ENCODE measurements around the gene PGLYRP3.

Gene PGLYRP3

DNA sequence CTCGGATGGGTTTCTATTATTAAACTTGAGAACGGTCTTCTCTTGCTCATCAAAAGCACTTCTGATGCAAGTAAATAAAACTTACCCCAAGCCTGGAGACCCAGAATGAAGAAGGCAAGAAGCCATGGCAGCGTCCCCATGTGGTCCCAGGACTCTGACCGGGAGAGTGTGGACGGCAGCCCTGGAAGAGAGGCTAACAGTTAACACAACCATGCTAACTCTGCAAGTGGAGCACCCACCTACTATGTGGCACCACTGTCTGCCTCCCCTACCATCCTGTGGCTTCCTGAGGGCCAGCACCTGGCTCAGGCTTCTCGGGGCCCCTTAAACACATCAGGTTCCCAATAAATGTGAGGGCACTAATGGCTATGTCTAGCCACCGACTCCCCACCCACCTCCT lies 2.2 kb downstream of the PGLYRP3 start:
- H3K4me1 ChIP-seq (ENCODE audit: control insufficient read depth, insufficient read depth, low read depth, low read length) = no peaks in the 10 kb centered on the region
- H3K79me1 ChIP-seq (replicated peaks; ENCODE audit: low read length, poor library complexity, severe bottlenecking) = no peaks in the 10 kb centered on the region
- H3K27ac ChIP-seq (ENCODE audit: low read length, poor library complexity, severe bottlenecking) = no peak overlapping the region
- no peak overlapping the region for H2BK15ac ChIP-seq (ENCODE audit: low read depth, poor library complexity, severe bottlenecking)
- no peak overlapping the region for H3K4ac ChIP-seq (ENCODE audit: low read depth in 1 of 2, low read length in 2 of 2)
- H2AK5ac ChIP-seq (ENCODE audit: low read length, severe bottlenecking) = no peak overlapping the region
- 57% methylated on average over 7 of the region's 7 CpGs for WGBS
- H3K18ac ChIP-seq (ENCODE audit: low read depth in 1 of 2, low read length in 2 of 2) = no peak overlapping the region
- H2BK120ac ChIP-seq (ENCODE audit: low read depth, low read length) = no peak overlapping the region
- H3K23ac ChIP-seq (ENCODE audit: low read length in 2 of 2) = no peak overlapping the region
- no peak overlapping the region for H2BK5ac ChIP-seq (ENCODE audit: low read depth, low read length, poor library complexity, severe bottlenecking)
- no peak overlapping the region for H4K91ac ChIP-seq (ENCODE audit: low read length)
- H3K36me3 ChIP-seq (ENCODE audit: control insufficient read depth in 1 of 2, insufficient read depth in 2 of 2, low read depth in 1 of 2, low read length in 2 of 2) = no peaks in the 10 kb centered on the region
- no peak overlapping the region for H2BK12ac ChIP-seq (ENCODE audit: low read length in 2 of 2)
- no peak overlapping the region for H3K4me3 ChIP-seq (ENCODE audit: insufficient read depth in 1 of 2, low read depth in 1 of 2, low read length in 2 of 2)
- no peak overlapping the region for H3K9ac ChIP-seq (ENCODE audit: low read length)
- no peak overlapping the region for H3K4me2 ChIP-seq (ENCODE audit: low read length, poor library complexity, severe bottlenecking)
- no peak overlapping the region for H3K14ac ChIP-seq (ENCODE audit: low read length in 2 of 2)
- no peak overlapping the region for H4K8ac ChIP-seq (ENCODE audit: low read length)
- no peak for DNase-seq
- peaks cover 0 to 21% of the 10 kb centered on the region in 2 experiments for H3K27me3 ChIP-seq (ENCODE audit: control insufficient read depth in 1 of 2, insufficient read depth in 1 of 2, low read length in 2 of 2)
- no peak overlapping the region for H2AFZ ChIP-seq (ENCODE audit: low read depth, low read length)
- no peaks in the 10 kb centered on the region for H3K9me3 ChIP-seq (ENCODE audit: control insufficient read depth, low read length)

DNA sequence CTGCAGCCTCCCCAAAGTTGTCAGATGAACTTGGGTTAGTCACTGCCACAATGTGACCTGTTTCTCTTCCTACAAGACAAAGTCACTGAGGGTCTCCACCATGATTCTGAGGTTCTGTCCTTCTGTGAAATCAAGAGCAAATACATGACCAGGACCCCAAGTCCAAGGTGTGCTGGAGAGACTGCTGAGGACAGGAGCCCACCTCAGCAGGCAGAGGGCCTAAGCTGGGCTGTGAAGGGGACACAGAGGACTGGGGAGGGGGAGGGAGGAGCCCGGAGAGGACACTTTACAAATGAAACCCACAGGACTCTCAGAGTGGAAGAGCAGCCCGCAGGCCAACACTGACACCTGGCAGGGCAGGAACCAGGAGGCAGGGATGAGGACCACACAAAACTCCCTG lies 3.3 kb downstream of the PGLYRP3 start:
- no peak overlapping the region for H2AK5ac ChIP-seq (ENCODE audit: low read length, severe bottlenecking)
- no peak overlapping the region for H2BK15ac ChIP-seq (ENCODE audit: low read depth, poor library complexity, severe bottlenecking)
- no peak overlapping the region for H3K9ac ChIP-seq (ENCODE audit: low read length)
- H3K27ac ChIP-seq (ENCODE audit: low read length, poor library complexity, severe bottlenecking) = no peak overlapping the region
- H3K4me3 ChIP-seq (ENCODE audit: insufficient read depth in 1 of 2, low read depth in 1 of 2, low read length in 2 of 2) = no peak overlapping the region
- no peak overlapping the region for H2BK5ac ChIP-seq (ENCODE audit: low read depth, low read length, poor library complexity, severe bottlenecking)
- H3K14ac ChIP-seq (ENCODE audit: low read length in 2 of 2) = no peak overlapping the region
- no peak overlapping the region for H2BK120ac ChIP-seq (ENCODE audit: low read depth, low read length)
- 27% methylated on average over 2 of the region's 2 CpGs for WGBS
- no peaks in the 10 kb centered on the region for H3K9me3 ChIP-seq (ENCODE audit: control insufficient read depth, low read length)
- H3K27me3 ChIP-seq (ENCODE audit: control insufficient read depth in 1 of 2, insufficient read depth in 1 of 2, low read length in 2 of 2) = peaks cover 0 to 27% of the 10 kb centered on the region in 2 experiments
- H4K8ac ChIP-seq (ENCODE audit: low read length) = no peak overlapping the region
- no peaks in the 10 kb centered on the region for H3K79me1 ChIP-seq (replicated peaks; ENCODE audit: low read length, poor library complexity, severe bottlenecking)
- H3K4ac ChIP-seq (ENCODE audit: low read depth in 1 of 2, low read length in 2 of 2) = no peak overlapping the region
- H2BK12ac ChIP-seq (ENCODE audit: low read length in 2 of 2) = no peak overlapping the region
- no peaks in the 10 kb centered on the region for H3K4me1 ChIP-seq (ENCODE audit: control insufficient read depth, insufficient read depth, low read depth, low read length)
- H4K91ac ChIP-seq (ENCODE audit: low read length) = no peak overlapping the region
- no peak for DNase-seq
- no peak overlapping the region for H2AFZ ChIP-seq (ENCODE audit: low read depth, low read length)
- H3K36me3 ChIP-seq (ENCODE audit: control insufficient read depth in 1 of 2, insufficient read depth in 2 of 2, low read depth in 1 of 2, low read length in 2 of 2) = no peaks in the 10 kb centered on the region
- H3K18ac ChIP-seq (ENCODE audit: low read depth in 1 of 2, low read length in 2 of 2) = no peak overlapping the region
- H3K23ac ChIP-seq (ENCODE audit: low read length in 2 of 2) = no peak overlapping the region
- H3K4me2 ChIP-seq (ENCODE audit: low read length, poor library complexity, severe bottlenecking) = no peak overlapping the region

DNA sequence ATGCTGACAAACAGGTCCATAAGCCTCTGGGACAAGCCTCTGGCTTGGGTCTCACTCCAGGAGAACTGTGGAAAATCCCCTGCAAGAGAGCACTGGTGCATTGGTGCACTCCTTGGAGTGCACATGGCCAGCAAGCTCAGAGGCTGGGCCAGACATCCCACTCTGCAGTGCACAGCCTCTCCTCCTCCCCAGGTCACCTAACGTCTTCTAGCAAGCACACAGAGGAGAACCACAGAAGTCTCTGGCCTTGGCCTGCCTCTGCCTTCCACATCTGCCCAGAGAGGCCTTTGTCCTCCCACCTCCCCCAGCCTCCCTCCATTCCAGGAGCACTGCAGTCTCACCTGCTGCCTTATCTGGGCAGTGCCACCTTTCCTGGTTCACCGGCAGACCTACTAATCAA lies 4.2 kb downstream of the PGLYRP3 start:
- H4K8ac ChIP-seq (ENCODE audit: low read length) = no peak overlapping the region
- H3K4me1 ChIP-seq (ENCODE audit: control insufficient read depth, insufficient read depth, low read depth, low read length) = no peaks in the 10 kb centered on the region
- no peak overlapping the region for H2BK15ac ChIP-seq (ENCODE audit: low read depth, poor library complexity, severe bottlenecking)
- no peak overlapping the region for H3K14ac ChIP-seq (ENCODE audit: low read length in 2 of 2)
- no peak overlapping the region for H2BK12ac ChIP-seq (ENCODE audit: low read length in 2 of 2)
- no peak overlapping the region for H3K23ac ChIP-seq (ENCODE audit: low read length in 2 of 2)
- H3K4me3 ChIP-seq (ENCODE audit: insufficient read depth in 1 of 2, low read depth in 1 of 2, low read length in 2 of 2) = no peak overlapping the region
- H2AFZ ChIP-seq (ENCODE audit: low read depth, low read length) = no peak overlapping the region
- H3K27me3 ChIP-seq (ENCODE audit: control insufficient read depth in 1 of 2, insufficient read depth in 1 of 2, low read length in 2 of 2) = peaks cover 0 to 27% of the 10 kb centered on the region in 2 experiments
- H3K36me3 ChIP-seq (ENCODE audit: control insufficient read depth in 1 of 2, insufficient read depth in 2 of 2, low read depth in 1 of 2, low read length in 2 of 2) = no peaks in the 10 kb centered on the region
- no peaks in the 10 kb centered on the region for H3K79me1 ChIP-seq (replicated peaks; ENCODE audit: low read length, poor library complexity, severe bottlenecking)
- no peak overlapping the region for H3K18ac ChIP-seq (ENCODE audit: low read depth in 1 of 2, low read length in 2 of 2)
- no peak overlapping the region for H2BK120ac ChIP-seq (ENCODE audit: low read depth, low read length)
- H3K9me3 ChIP-seq (ENCODE audit: control insufficient read depth, low read length) = no peaks in the 10 kb centered on the region
- no peak overlapping the region for H4K91ac ChIP-seq (ENCODE audit: low read length)
- H2BK5ac ChIP-seq (ENCODE audit: low read depth, low read length, poor library complexity, severe bottlenecking) = no peak overlapping the region
- H3K27ac ChIP-seq (ENCODE audit: low read length, poor library complexity, severe bottlenecking) = no peak overlapping the region
- H3K4me2 ChIP-seq (ENCODE audit: low read length, poor library complexity, severe bottlenecking) = no peak overlapping the region
- H3K4ac ChIP-seq (ENCODE audit: low read depth in 1 of 2, low read length in 2 of 2) = no peak overlapping the region
- DNase-seq = no peak
- 79% methylated on average over 2 of the region's 2 CpGs for WGBS
- H2AK5ac ChIP-seq (ENCODE audit: low read length, severe bottlenecking) = no peak overlapping the region
- no peak overlapping the region for H3K9ac ChIP-seq (ENCODE audit: low read length)

DNA sequence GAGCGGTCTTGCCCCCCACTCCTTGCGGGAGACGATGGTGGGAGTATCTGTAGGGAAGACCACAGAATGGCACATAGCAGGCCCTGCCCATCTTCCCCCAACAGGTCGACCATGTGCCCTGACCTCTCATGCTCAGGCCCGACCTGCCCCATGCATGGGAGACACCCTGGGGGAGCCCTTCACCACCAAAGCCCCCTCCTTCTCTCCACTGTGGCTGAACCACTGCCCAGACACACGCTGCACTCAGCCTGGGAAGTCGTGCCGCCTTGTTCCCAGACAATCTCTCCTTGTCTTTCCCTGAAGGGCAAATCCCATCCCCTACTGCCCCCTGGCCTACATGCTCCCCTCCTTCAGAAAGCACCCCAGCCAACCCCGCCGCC lies 5.5 kb downstream of the PGLYRP3 start:
- H3K4me1 ChIP-seq (ENCODE audit: control insufficient read depth, insufficient read depth, low read depth, low read length) = no peaks in the 10 kb centered on the region
- H3K79me1 ChIP-seq (replicated peaks; ENCODE audit: low read length, poor library complexity, severe bottlenecking) = no peaks in the 10 kb centered on the region
- no peak for DNase-seq
- no peak overlapping the region for H2BK15ac ChIP-seq (ENCODE audit: low read depth, poor library complexity, severe bottlenecking)
- no peak overlapping the region for H2BK5ac ChIP-seq (ENCODE audit: low read depth, low read length, poor library complexity, severe bottlenecking)
- no peak overlapping the region for H3K23ac ChIP-seq (ENCODE audit: low read length in 2 of 2)
- no peak overlapping the region for H2AFZ ChIP-seq (ENCODE audit: low read depth, low read length)
- H3K9me3 ChIP-seq (ENCODE audit: control insufficient read depth, low read length) = no peaks in the 10 kb centered on the region
- no peak overlapping the region for H3K9ac ChIP-seq (ENCODE audit: low read length)
- H3K36me3 ChIP-seq (ENCODE audit: control insufficient read depth in 1 of 2, insufficient read depth in 2 of 2, low read depth in 1 of 2, low read length in 2 of 2) = no peaks in the 10 kb centered on the region
- H2AK5ac ChIP-seq (ENCODE audit: low read length, severe bottlenecking) = no peak overlapping the region
- H2BK12ac ChIP-seq (ENCODE audit: low read length in 2 of 2) = no peak overlapping the region
- H3K27me3 ChIP-seq (ENCODE audit: control insufficient read depth in 1 of 2, insufficient read depth in 1 of 2, low read length in 2 of 2) = peaks cover 0 to 27% of the 10 kb centered on the region in 2 experiments
- H3K27ac ChIP-seq (ENCODE audit: low read length, poor library complexity, severe bottlenecking) = no peak overlapping the region
- H3K4me2 ChIP-seq (ENCODE audit: low read length, poor library complexity, severe bottlenecking) = no peak overlapping the region
- no peak overlapping the region for H4K91ac ChIP-seq (ENCODE audit: low read length)
- H3K4ac ChIP-seq (ENCODE audit: low read depth in 1 of 2, low read length in 2 of 2) = no peak overlapping the region
- H3K18ac ChIP-seq (ENCODE audit: low read depth in 1 of 2, low read length in 2 of 2) = no peak overlapping the region
- WGBS = 74% methylated on average over 10 of the region's 10 CpGs
- H3K4me3 ChIP-seq (ENCODE audit: insufficient read depth in 1 of 2, low read depth in 1 of 2, low read length in 2 of 2) = no peak overlapping the region
- no peak overlapping the region for H4K8ac ChIP-seq (ENCODE audit: low read length)
- no peak overlapping the region for H3K14ac ChIP-seq (ENCODE audit: low read length in 2 of 2)
- no peak overlapping the region for H2BK120ac ChIP-seq (ENCODE audit: low read depth, low read length)

Measured in mesenchymal stem cell (in vitro differentiated cells and primary cell).